ENCODE measurements around the gene ADRA2B.

ADRA2B gene

DNA sequence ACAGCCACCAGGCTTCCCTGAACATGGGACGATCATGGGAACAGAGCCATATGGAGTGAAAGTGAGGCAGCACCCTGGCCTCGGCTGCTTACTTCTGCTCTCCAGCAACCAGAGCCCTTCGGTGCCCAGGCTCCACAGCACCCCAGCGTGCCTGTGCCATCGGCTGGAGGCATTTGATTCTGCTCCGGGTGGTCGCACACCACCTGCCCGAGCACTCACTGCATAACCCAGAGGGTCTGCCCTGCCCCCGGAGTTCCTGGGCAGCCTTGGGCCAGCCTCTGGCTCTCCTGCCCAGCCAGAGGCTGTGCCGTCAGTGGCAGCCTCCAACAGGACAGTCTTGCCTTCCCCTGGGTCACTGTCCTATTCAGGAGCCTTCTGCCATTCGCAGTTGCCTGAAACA, 18.1 kb upstream of the ADRA2B start:
- peaks cover 9% of the 10 kb centered on the region for H3K4me1 Mint-ChIP-seq
- H3K36me3 Mint-ChIP-seq (ENCODE audit: low read depth) = no peaks in the 10 kb centered on the region
- TF ChIP-seq, protein P1, sequence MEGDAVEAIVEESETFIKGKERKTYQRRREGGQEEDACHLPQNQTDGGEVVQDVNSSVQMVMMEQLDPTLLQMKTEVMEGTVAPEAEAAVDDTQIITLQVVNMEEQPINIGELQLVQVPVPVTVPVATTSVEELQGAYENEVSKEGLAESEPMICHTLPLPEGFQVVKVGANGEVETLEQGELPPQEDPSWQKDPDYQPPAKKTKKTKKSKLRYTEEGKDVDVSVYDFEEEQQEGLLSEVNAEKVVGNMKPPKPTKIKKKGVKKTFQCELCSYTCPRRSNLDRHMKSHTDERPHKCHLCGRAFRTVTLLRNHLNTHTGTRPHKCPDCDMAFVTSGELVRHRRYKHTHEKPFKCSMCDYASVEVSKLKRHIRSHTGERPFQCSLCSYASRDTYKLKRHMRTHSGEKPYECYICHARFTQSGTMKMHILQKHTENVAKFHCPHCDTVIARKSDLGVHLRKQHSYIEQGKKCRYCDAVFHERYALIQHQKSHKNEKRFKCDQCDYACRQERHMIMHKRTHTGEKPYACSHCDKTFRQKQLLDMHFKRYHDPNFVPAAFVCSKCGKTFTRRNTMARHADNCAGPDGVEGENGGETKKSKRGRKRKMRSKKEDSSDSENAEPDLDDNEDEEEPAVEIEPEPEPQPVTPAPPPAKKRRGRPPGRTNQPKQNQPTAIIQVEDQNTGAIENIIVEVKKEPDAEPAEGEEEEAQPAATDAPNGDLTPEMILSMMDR (IDR thresholded peaks at IDR 0.05; ENCODE audit: unreplicated experiment in 3 of 3) = no peak
- no peaks in the 10 kb centered on the region for H3K9me3 Mint-ChIP-seq
- H3K27ac Mint-ChIP-seq = no peak overlapping the region
- peaks cover 46% of the 10 kb centered on the region for H3K27me3 Mint-ChIP-seq (ENCODE audit: low read depth)
- H3K4me3 Mint-ChIP-seq = no peak overlapping the region

GRCh38 chr2:96131813-96132745, 15.7 kb upstream of the ADRA2B start:
- TF ChIP-seq, protein P1 (IDR thresholded peaks at IDR 0.05; ENCODE audit: unreplicated experiment in 3 of 3) = no peak
- Mint-ChIP-seq H3K27me3 (ENCODE audit: low read depth) (peaks cover 47% of the 10 kb centered on the region), H3K27ac (no peak overlapping the region), H3K4me3 (no peak overlapping the region), H3K36me3 (ENCODE audit: low read depth) (no peaks in the 10 kb centered on the region), H3K9me3 (no peaks in the 10 kb centered on the region), H3K4me1 (peaks cover 9% of the 10 kb centered on the region)

- Mint-ChIP-seq H3K27ac (no peak overlapping the region), H3K27me3 (ENCODE audit: low read depth) (peaks cover 45% of the 10 kb centered on the region), H3K4me1 (peaks cover 6% of the 10 kb centered on the region), H3K4me3 (no peak overlapping the region), H3K9me3 (no peaks in the 10 kb centered on the region), H3K36me3 (ENCODE audit: low read depth) (no peaks in the 10 kb centered on the region)
- TF ChIP-seq, protein P1 (IDR thresholded peaks at IDR 0.05; ENCODE audit: unreplicated experiment in 3 of 3) = no peak
Measured at GRCh38 chr2:96131152-96131812, 14.9 kb upstream of the ADRA2B start.

DNA sequence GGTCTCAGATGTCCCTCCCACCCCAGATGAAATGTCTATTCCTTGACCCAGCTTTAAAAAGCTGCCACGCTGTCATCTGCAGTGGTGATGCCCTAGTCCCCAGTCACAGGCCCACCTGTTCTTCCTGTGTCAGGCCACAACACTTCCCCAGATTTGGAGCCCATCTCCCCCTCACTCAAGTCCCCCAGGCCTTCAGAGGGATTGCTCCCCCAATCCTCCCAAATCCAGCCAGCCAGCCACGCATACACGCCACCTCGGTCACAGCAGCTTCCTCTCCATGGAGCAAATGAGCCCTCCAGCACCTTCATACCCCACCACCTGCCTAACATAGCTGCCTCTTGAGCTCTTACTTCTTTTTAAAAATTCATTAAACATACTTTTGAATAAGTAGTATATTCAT, 14.1 kb upstream of the ADRA2B start:
- peaks cover 5% of the 10 kb centered on the region for H3K4me1 Mint-ChIP-seq
- no peak overlapping the region for H3K27ac Mint-ChIP-seq
- H3K9me3 Mint-ChIP-seq = no peaks in the 10 kb centered on the region
- peaks cover 41% of the 10 kb centered on the region for H3K27me3 Mint-ChIP-seq (ENCODE audit: low read depth)
- TF ChIP-seq, protein P1 (IDR thresholded peaks at IDR 0.05; ENCODE audit: unreplicated experiment in 3 of 3) = no peak
- H3K36me3 Mint-ChIP-seq (ENCODE audit: low read depth) = no peaks in the 10 kb centered on the region
- no peak overlapping the region for H3K4me3 Mint-ChIP-seq

- Mint-ChIP-seq H3K4me3 (no peak overlapping the region), H3K27ac (no peak overlapping the region)
Measured at GRCh38 chr2:96129528-96130120, 13.3 kb upstream of the ADRA2B start.

More at GRCh38 chr2:96129528-96130120, 13.3 kb upstream of the ADRA2B start:
- TF ChIP-seq, protein P1 (IDR thresholded peaks at IDR 0.05; ENCODE audit: unreplicated experiment in 3 of 3) = no peak
- no peaks in the 10 kb centered on the region for H3K9me3 Mint-ChIP-seq
- peaks cover 38% of the 10 kb centered on the region for H3K27me3 Mint-ChIP-seq (ENCODE audit: low read depth)
- H3K36me3 Mint-ChIP-seq (ENCODE audit: low read depth) = no peaks in the 10 kb centered on the region
- peaks cover 5% of the 10 kb centered on the region for H3K4me1 Mint-ChIP-seq

Data from nephron (organoid).